Ovary (tissue), 9 donors: ENCODE results near the gene C11orf16. TPM values are rescaled to one million over a fixed set of nuclear protein-coding genes. Genes with fewer than 3 reads are reported as not detected.

Experiments used
- DNase-seq, 5 donors: peaks; one replicate each; pipeline ENCODE4 v3.0.0-alpha.2; 2019 to 2020
- H3K27ac ChIP-seq, 2 donors: fragments of 200-600 bp; one replicate each; pipeline versions ENCODE4 v1.5.1 to v1.8.0; 2019 to 2022
- H3K27me3 ChIP-seq: fragments of 200-600 bp; one replicate; pipeline ENCODE4 v1.8.0; 2022
- H3K36me3 ChIP-seq: fragments of 200-600 bp; sonication (generic); one replicate; pipeline ENCODE4 v1.5.1; 2019
- H3K4me1 ChIP-seq: one replicate; pipeline ENCODE4 v1.8.1; 2013; ENCODE audit warnings: mild to moderate bottlenecking, moderate library complexity; ENCODE audit not compliant: insufficient read depth
- H3K4me3 ChIP-seq: fragments of 200-600 bp; sonication (generic); one replicate; pipeline ENCODE4 v1.5.1; 2017
- H3K9me3 ChIP-seq, 2 donors: fragments of 200-600 bp in 1 of 2; sonication (generic) in 1 of 2; one replicate each; pipeline versions ENCODE4 v1.5.1 to v1.8.1; 2013 to 2019; ENCODE audit warnings: mild to moderate bottlenecking in 1 of 2, moderate library complexity in 1 of 2
- EP300 ChIP-seq: sonication (generic); formaldehyde crosslinking; IDR thresholded peaks from one replicate; pipeline ENCODE4 v1.6.1; 2017; ENCODE audit warnings: antibody characterized with exemption
- POLR2A ChIP-seq: fragments of 450-650 bp; IDR thresholded peaks from one replicate; pipeline ENCODE4 v1.6.1; 2017; ENCODE audit warnings: antibody characterized with exemption, mild to moderate bottlenecking, moderate library complexity
- WGBS, 3 donors: extraction: QIAGEN DNeasy Blood & Tissue Kit in 1 of 3; methylation state at CpG; one replicate each; pipeline versions ENCODE4 v1.1.5 to v1.1.7; 2013 to 2017; 5-methylcytosine and 5-hydroxymethylcytosine counted together
- intact Hi-C, 4 donors: fragments of 100-400 bp; cut with DNase I; formaldehyde crosslinking; loops; one replicate each; pipeline versions ENCODE4 v1.11.0 to v1.15.1; 2022 to 2023
- polyA plus RNA-seq, 2 donors: library from polyadenylated mRNA; stranded (reverse); fragments of 200-250 nt in 1 of 2; fragments of 350-450 nt in 1 of 2; fragmentation: Illumina TruSeq in 1 of 2; extraction: RNeasy Lipid Tissue Mini Kit (QIAGEN cat#74804) in 1 of 2; gene quantifications; one replicate each; pipeline ENCODE4 v1.2.3, GENCODE V29; 2013 to 2014
- total RNA-seq, 7 donors: library from RNA; depleted of rRNA in 2 of 7; stranded (reverse); fragments of >200 nt in 2 of 7; fragmentation: NEBNext Ultra II Directional in 3 of 7; extraction: Animal tissue kit (Norgen Biotek cat#: 25700) in 3 of 7; gene quantifications; one replicate each; pipeline versions ENCODE4 v1.1.0 to v1.2.4, GENCODE V29; 2016 to 2023
- TF ChIP-seq, protein P1 (sequence below), 3 donors: fragments of 450-650 bp in 2 of 3; fragments of 200-600 bp in 1 of 3; IDR thresholded peaks; one replicate each; pipeline versions ENCODE4 v1.5.1 to v1.8.0; 2016 to 2022; ENCODE audit warnings: antibody characterized with exemption in 3 of 3, mild to moderate bottlenecking in 1 of 3
- donor health status: DM: no; HTN: no; CAD: no; lungs with moderate emphysema.
- donor health status: DM: no; HTN: no; CAD: no.
- donor health status: Bipolar disorder and iron deficiency.
- donor health status: DM: yes; HTN: yes; CAD: no.
- donor health status: DM: no; HTN: no; CAD: no.
- donor health status: DM: yes; HTN: yes; CAD: no.

The C11orf16 gene
- total and polyA plus RNA-seq, 9 donors, result 0.20 to 3.7 (median 0.96) TPM; not detected in 5

DNA sequence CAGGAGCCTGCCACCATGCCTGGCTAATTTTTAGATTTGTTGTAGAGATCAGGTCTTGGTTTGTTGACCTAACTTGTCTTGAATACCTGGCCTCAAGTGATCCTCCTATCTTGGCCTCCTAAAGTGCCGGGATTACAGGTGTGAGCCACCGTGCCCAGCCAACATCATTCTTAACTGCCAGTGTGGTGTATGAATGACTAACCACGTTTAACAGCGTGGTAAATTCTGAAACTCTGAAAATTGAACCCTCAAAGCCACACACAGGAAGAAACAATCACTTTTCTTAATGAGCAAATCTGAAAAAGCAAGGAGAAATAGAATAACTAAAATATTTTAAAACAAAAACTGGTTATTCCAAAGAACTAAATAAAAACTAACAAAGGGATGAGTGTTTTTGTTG, 24.1 kb upstream of the C11orf16 start:
- no peak overlapping the region for H3K27ac ChIP-seq
- H3K9me3 ChIP-seq, result no peaks in the 10 kb centered on the region
- 80 to 86% (median 83%) methylated on average over 4 of the region's 4 CpGs for WGBS, 3 donors
- H3K4me3 ChIP-seq, result no peak overlapping the region
- intact Hi-C loops, result loop anchor here in 1 of 4 donors (5.0 kb wide), 2 partner anchors 40 to 270 kb away; no protein-coding TSS in a partner anchor
- no peak for DNase-seq
- H3K4me1 ChIP-seq, result peaks cover 3% of the 10 kb centered on the region
- TF ChIP-seq, protein P1, sequence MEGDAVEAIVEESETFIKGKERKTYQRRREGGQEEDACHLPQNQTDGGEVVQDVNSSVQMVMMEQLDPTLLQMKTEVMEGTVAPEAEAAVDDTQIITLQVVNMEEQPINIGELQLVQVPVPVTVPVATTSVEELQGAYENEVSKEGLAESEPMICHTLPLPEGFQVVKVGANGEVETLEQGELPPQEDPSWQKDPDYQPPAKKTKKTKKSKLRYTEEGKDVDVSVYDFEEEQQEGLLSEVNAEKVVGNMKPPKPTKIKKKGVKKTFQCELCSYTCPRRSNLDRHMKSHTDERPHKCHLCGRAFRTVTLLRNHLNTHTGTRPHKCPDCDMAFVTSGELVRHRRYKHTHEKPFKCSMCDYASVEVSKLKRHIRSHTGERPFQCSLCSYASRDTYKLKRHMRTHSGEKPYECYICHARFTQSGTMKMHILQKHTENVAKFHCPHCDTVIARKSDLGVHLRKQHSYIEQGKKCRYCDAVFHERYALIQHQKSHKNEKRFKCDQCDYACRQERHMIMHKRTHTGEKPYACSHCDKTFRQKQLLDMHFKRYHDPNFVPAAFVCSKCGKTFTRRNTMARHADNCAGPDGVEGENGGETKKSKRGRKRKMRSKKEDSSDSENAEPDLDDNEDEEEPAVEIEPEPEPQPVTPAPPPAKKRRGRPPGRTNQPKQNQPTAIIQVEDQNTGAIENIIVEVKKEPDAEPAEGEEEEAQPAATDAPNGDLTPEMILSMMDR (IDR thresholded peaks at IDR 0.05), result no peak
- TF ChIP-seq EP300 (no peak), POLR2A (no peak)
- H3K36me3 ChIP-seq, result no peaks in the 10 kb centered on the region
- no peaks in the 10 kb centered on the region for H3K27me3 ChIP-seq

DNA sequence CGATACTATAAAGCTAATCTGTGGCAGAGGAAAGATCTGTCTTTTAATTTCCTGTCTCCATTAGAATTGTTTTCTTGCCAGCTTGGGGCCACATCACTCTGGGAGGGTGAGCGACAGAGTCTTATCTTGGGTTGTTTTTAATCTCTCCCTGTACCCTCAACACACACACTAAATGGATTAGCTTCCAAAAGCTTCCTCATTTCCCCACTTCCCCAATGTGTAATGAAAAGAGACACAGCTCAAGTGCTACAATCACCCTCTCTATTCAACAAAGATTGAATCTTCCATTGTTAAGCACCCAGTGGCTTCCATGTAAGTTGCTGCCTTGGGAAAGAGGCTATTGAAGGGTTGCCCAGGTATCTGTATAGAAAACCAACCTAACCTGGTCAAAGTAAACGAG, 16.1 kb upstream of the C11orf16 start:
- Histone ChIP-seq H3K27me3 (no peaks in the 10 kb centered on the region), H3K27ac (no peak overlapping the region), H3K4me3 (no peak overlapping the region), H3K9me3 (no peaks in the 10 kb centered on the region), H3K4me1 (no peaks in the 10 kb centered on the region), H3K36me3 (no peaks in the 10 kb centered on the region)
- DNase-seq, result no peak
- 76 to 90% (median 83%) methylated on average over 3 of the region's 3 CpGs for WGBS, 3 donors
- TF ChIP-seq EP300 (no peak), POLR2A (no peak)
- TF ChIP-seq, protein P1 (IDR thresholded peaks at IDR 0.05), result no peak
- intact Hi-C loops, result no loop called here

GRCh38 chr11:8947230-8947943, 14.6 kb upstream of the C11orf16 start:
- 68 to 79% (median 72%) methylated on average over 4 of the region's 4 CpGs for WGBS, 3 donors
- Histone ChIP-seq H3K27me3 (no peaks in the 10 kb centered on the region), H3K4me3 (no peak overlapping the region), H3K4me1 (no peaks in the 10 kb centered on the region), H3K36me3 (no peaks in the 10 kb centered on the region), H3K9me3 (no peaks in the 10 kb centered on the region), H3K27ac (no peak overlapping the region)
- intact Hi-C loops, result no loop called here
- no peak for DNase-seq
- TF ChIP-seq EP300 (no peak), POLR2A (no peak)
- TF ChIP-seq, protein P1 (IDR thresholded peaks at IDR 0.05), result no peak

- Histone ChIP-seq H3K4me3 (no peak within 1 kb of the TSS), H3K27ac (no peak within 1 kb of the TSS), H3K4me1 (peaks cover 1% of the 10 kb centered on the region), H3K36me3 (no peaks in the 10 kb centered on the region), H3K27me3 (no peaks in the 10 kb centered on the region), H3K9me3 (no peaks in the 10 kb centered on the region)
- TF ChIP-seq EP300, result no peak
- intact Hi-C loops, result no loop called here
- no peak for DNase-seq
- WGBS, 3 donors, result 74% methylated on average over 5 of the region's 5 CpGs
Observed at GRCh38 chr11:8942518-8943066, 9.8 kb upstream of the C11orf16 start, which contains the start of gene ASCL3. TSS of gene ASCL3 (minus strand) at chr11:8943016. CDS start at chr11:8938161, 4,855 bp downstream.
